Measurements from ENCODE around the gene HSF4.
"Not testable (repeated sequence)": the region's sequence is repeated elsewhere in the genome, so short reads cannot be mapped to it uniquely, and the experiment has no call there.

HSF4 gene

GRCh38 chr16:67120025-67120424 lies 44.5 kb upstream of the HSF4 start:
- DNase-seq (ENCODE audit: low read depth), result no peak
- no peak overlapping the region for H3K4me3 ChIP-seq (ENCODE audit: low read depth, low read length)
- no peak for TF ChIP-seq MAX (IDR thresholded peaks at IDR 0.05; ENCODE audit: low read depth, low read length)
- TF ChIP-seq, protein P1, sequence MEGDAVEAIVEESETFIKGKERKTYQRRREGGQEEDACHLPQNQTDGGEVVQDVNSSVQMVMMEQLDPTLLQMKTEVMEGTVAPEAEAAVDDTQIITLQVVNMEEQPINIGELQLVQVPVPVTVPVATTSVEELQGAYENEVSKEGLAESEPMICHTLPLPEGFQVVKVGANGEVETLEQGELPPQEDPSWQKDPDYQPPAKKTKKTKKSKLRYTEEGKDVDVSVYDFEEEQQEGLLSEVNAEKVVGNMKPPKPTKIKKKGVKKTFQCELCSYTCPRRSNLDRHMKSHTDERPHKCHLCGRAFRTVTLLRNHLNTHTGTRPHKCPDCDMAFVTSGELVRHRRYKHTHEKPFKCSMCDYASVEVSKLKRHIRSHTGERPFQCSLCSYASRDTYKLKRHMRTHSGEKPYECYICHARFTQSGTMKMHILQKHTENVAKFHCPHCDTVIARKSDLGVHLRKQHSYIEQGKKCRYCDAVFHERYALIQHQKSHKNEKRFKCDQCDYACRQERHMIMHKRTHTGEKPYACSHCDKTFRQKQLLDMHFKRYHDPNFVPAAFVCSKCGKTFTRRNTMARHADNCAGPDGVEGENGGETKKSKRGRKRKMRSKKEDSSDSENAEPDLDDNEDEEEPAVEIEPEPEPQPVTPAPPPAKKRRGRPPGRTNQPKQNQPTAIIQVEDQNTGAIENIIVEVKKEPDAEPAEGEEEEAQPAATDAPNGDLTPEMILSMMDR (IDR thresholded peaks at IDR 0.05; ENCODE audit: low read depth, low read length), result no peak
- TF ChIP-seq POLR2A (IDR thresholded peaks at IDR 0.05; ENCODE audit: extremely low read depth, insufficient read length), result no peak
- TF ChIP-seq MYC (IDR thresholded peaks at IDR 0.05; ENCODE audit: low read depth, low read length), result no peak

DNA sequence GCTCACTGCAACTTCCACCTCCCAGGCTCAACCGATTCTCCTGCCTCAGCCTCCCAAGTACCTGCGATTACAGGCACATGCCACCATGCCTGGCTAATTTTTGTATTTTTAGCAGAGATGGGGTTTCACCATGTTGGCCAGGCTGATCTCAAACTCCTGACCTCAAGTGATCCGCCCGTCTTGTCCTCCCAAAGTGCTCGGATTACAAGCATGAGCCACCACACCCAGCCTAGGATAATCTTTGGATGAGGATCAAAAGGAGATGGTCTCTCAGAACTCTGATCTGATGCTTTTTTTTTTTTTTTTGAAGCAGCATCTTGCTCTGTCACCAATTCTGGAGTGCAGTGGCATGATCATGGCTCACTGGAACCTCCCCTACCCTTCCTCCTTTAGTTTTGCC lies 41.7 kb upstream of the HSF4 start:
- not testable (repeated sequence) for DNase-seq (ENCODE audit: low read depth); H3K4me3 ChIP-seq (ENCODE audit: low read depth, low read length)

DNA sequence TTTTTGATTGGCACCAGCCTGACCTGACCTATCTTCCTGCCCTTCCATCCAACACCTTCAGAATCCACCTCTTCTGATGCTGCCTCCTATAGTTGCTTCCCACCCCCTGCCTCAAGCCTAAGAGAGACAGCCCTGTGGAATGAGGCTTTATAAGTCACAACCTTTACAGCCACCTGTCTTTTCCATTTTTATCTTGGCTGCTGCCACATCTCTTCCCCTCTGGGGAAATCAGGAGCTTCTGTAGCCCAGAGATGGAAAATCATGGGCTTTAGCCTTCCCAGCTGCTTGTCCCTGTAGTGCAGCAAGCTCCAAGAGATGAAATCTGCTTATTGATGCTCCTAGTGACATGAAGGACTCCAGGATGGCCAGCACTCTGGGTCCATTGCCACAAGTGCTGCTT lies 36.1 kb upstream of the HSF4 start:
- TF ChIP-seq MAX (IDR thresholded peaks at IDR 0.05; ENCODE audit: low read depth, low read length) (no peak), MYC (IDR thresholded peaks at IDR 0.05; ENCODE audit: low read depth, low read length) (no peak), POLR2A (IDR thresholded peaks at IDR 0.05; ENCODE audit: extremely low read depth, insufficient read length) (no peak)
- TF ChIP-seq, protein P1 (IDR thresholded peaks at IDR 0.05; ENCODE audit: low read depth, low read length), result no peak
- no peak for DNase-seq (ENCODE audit: low read depth)
- H3K4me3 ChIP-seq (ENCODE audit: low read depth, low read length), result no peak overlapping the region

GRCh38 chr16:67128887-67129286 lies 35.7 kb upstream of the HSF4 start:
- no peak overlapping the region for H3K4me3 ChIP-seq (ENCODE audit: low read depth, low read length)
- DNase-seq (ENCODE audit: low read depth), result no peak
- TF ChIP-seq, protein P1 (IDR thresholded peaks at IDR 0.05; ENCODE audit: low read depth, low read length), result no peak
- TF ChIP-seq POLR2A (IDR thresholded peaks at IDR 0.05; ENCODE audit: extremely low read depth, insufficient read length), result no peak
- TF ChIP-seq MAX (IDR thresholded peaks at IDR 0.05; ENCODE audit: low read depth, low read length), result no peak
- TF ChIP-seq MYC (IDR thresholded peaks at IDR 0.05; ENCODE audit: low read depth, low read length), result no peak

- H3K4me3 ChIP-seq (ENCODE audit: low read depth, low read length), result no peak overlapping the region
- no peak for TF ChIP-seq POLR2A (IDR thresholded peaks at IDR 0.05; ENCODE audit: extremely low read depth, insufficient read length)
- no peak for TF ChIP-seq MYC (IDR thresholded peaks at IDR 0.05; ENCODE audit: low read depth, low read length)
- TF ChIP-seq, protein P1 (IDR thresholded peaks at IDR 0.05; ENCODE audit: low read depth, low read length), result no peak
- TF ChIP-seq MAX (IDR thresholded peaks at IDR 0.05; ENCODE audit: low read depth, low read length), result no peak
- DNase-seq (ENCODE audit: low read depth), result no peak
Observed at GRCh38 chr16:67129422-67129821, 35.1 kb upstream of the HSF4 start.

GRCh38 chr16:67137605-67138004 lies 26.9 kb upstream of the HSF4 start:
- H3K4me3 ChIP-seq (ENCODE audit: low read depth, low read length), result no peak overlapping the region
- no peak for TF ChIP-seq POLR2A (IDR thresholded peaks at IDR 0.05; ENCODE audit: extremely low read depth, insufficient read length)
- TF ChIP-seq, protein P1 (IDR thresholded peaks at IDR 0.05; ENCODE audit: low read depth, low read length), result no peak
- no peak for TF ChIP-seq MAX (IDR thresholded peaks at IDR 0.05; ENCODE audit: low read depth, low read length)
- TF ChIP-seq MYC (IDR thresholded peaks at IDR 0.05; ENCODE audit: low read depth, low read length), result no peak
- DNase-seq (ENCODE audit: low read depth), result no peak
